K562 (cell line): Measurements from ENCODE around the gene TDRD9. TPM values are rescaled to one million over a fixed set of nuclear protein-coding genes. Genes with fewer than 3 reads are reported as not detected.

Experiments used
- ATAC-seq: fragments of 200-7000 bp; cut with Tn5 transposase; 3 replicates; pipeline ENCODE4 v1.9.1; 2020; ENCODE audit warnings: moderate library complexity
- BruUV-seq: library from RNA; stranded (reverse); fragments of 400-500 nt; replicated peaks from 2 replicates; lab custom pipeline; 2021; lab: Mats Ljungman, UMichigan
- CTCF ChIA-PET: fragments of 300-600 bp; formaldehyde crosslinking; extraction: SDS; loops from one replicate; lab custom pipeline; 2021; ENCODE audit warnings: low intra/inter-chr PET ratio; lab: Yijun Ruan, JAX
- POLR2A ChIA-PET: fragments of 300-600, 350-650 bp; sonication (Branson Sonifier 250); formaldehyde crosslinking; extraction: SDS; loops from one replicate; lab custom pipeline; 2021; ENCODE audit warnings: antibody characterized with exemption, inconsistent platforms; lab: Yijun Ruan, JAX
- DNase-seq, 4 experiments: peaks; one replicate each; pipeline versions ENCODE4 v3.0.0 to v3.0.0-alpha.2; 2011 to 2018; ENCODE audit warnings: low spot score in 3 of 4, mixed read lengths in 3 of 4; ENCODE audit errors: extremely low read depth in 1 of 4
- FAIRE-seq: peaks from 2 replicates; lab custom pipeline; 2011; peaks lifted over from hg19 to GRCh38; lab: Jason Lieb, UNC
- H2AFZ ChIP-seq: 2 replicates; pipeline ENCODE4 v1.6.0; 2011; ENCODE audit warnings: low read depth, low read length, control low read depth, inconsistent platforms
- H3K27ac ChIP-seq: fragments of 200-600 bp; 3 replicates; pipeline ENCODE4 v1.8.0; 2011; ENCODE audit warnings: low read depth, mild to moderate bottlenecking, control low read depth, inconsistent platforms, low read length, moderate library complexity, mixed read lengths; ENCODE audit errors: extremely low read depth
- H3K27me3 ChIP-seq, 2 experiments: fragments of 300-600 bp in 1 of 2; 2 replicates in 1 of 2; 3 replicates in 1 of 2; pipeline versions ENCODE4 v1.6.0 to v1.8.0; 2011; ENCODE audit warnings: inconsistent platforms in 2 of 2, low read length in 2 of 2, mild to moderate bottlenecking in 1 of 2, mixed read lengths in 1 of 2, moderate library complexity in 1 of 2; ENCODE audit not compliant: control insufficient read depth in 2 of 2, insufficient read depth in 2 of 2
- H3K36me3 ChIP-seq: fragments of 300-600 bp; 3 replicates; pipeline ENCODE4 v1.8.0; 2011; ENCODE audit warnings: mild to moderate bottlenecking, low read length, inconsistent platforms; ENCODE audit not compliant: control insufficient read depth, insufficient read depth
- H3K4me1 ChIP-seq, 2 experiments: fragments of 200-600 bp in 1 of 2; replicated peaks in 1 of 2; 2 replicates in 1 of 2; 3 replicates in 1 of 2; pipeline versions ENCODE4 v1.5.1 to v1.8.0; 2011; ENCODE audit warnings: inconsistent platforms in 2 of 2, low read length in 2 of 2, mild to moderate bottlenecking in 1 of 2, mixed read lengths in 1 of 2, moderate library complexity in 1 of 2; ENCODE audit not compliant: control insufficient read depth in 2 of 2, insufficient read depth in 2 of 2
- H3K4me2 ChIP-seq: 2 replicates; pipeline ENCODE4 v1.6.1; 2011; ENCODE audit warnings: low read length, control low read depth, inconsistent platforms, mixed read lengths; ENCODE audit not compliant: insufficient read depth
- H3K4me3 ChIP-seq: fragments of 200-600 bp; sonication (generic), shearing (Covaris generic); 2 replicates; pipeline ENCODE4 v1.5.1; 2016; ENCODE audit warnings: control low read depth, inconsistent platforms
- H3K79me2 ChIP-seq: fragments of 200-600 bp; 3 replicates; pipeline ENCODE4 v1.8.0; 2011; ENCODE audit warnings: low read length, inconsistent platforms; ENCODE audit not compliant: control insufficient read depth, insufficient read depth
- H3K9ac ChIP-seq, 2 experiments: 2 replicates each; pipeline versions ENCODE4 v1.6.0 to v1.6.1; 2011; ENCODE audit warnings: low read depth in 2 of 2, low read length in 2 of 2, control low read depth in 1 of 2, inconsistent platforms in 1 of 2, mild to moderate bottlenecking in 1 of 2, mixed read lengths in 1 of 2; ENCODE audit not compliant: insufficient read depth in 1 of 2
- H3K9me1 ChIP-seq: one replicate; pipeline ENCODE4 v1.6.0; 2011; ENCODE audit warnings: inconsistent platforms, mild to moderate bottlenecking, low read length, moderate library complexity; ENCODE audit not compliant: control insufficient read depth, insufficient read depth
- H3K9me3 ChIP-seq: replicated peaks from 2 replicates; pipeline ENCODE4 v1.5.1; 2011; ENCODE audit warnings: low read depth, low read length, inconsistent platforms; ENCODE audit not compliant: control insufficient read depth, insufficient read depth
- H4K20me1 ChIP-seq: replicated peaks from 2 replicates; pipeline ENCODE4 v1.6.1; 2011; ENCODE audit warnings: low read length, inconsistent platforms, mixed read lengths; ENCODE audit not compliant: control insufficient read depth, insufficient read depth
- BHLHE40 ChIP-seq: IDR thresholded peaks from 2 replicates; pipeline ENCODE4 v1.6.1; 2011; ENCODE audit warnings: low read length, improper control_type of control experiment
- DIDO1 ChIP-seq: fragments of 450-650 bp; IDR thresholded peaks from 2 replicates; pipeline ENCODE4 v1.6.1; 2016; ENCODE audit warnings: low read depth, missing biosample characterization, missing genetic modification characterization
- ESRRB ChIP-seq: fragments of 250-450 bp; sonication (Bioruptor Pico); IDR thresholded peaks from 2 replicates; pipeline ENCODE4 v1.5.0; 2020; ENCODE audit warnings: mild to moderate bottlenecking, moderate library complexity, borderline replicate concordance
- FUS ChIP-seq: fragments of 200-400 bp; formaldehyde crosslinking; optimal IDR thresholded peaks from 2 replicates; pipeline ENCODE3; 2017; ENCODE audit warnings: low read depth, low read length
- JUN ChIP-seq, 2 experiments: sonication (generic) in 1 of 2; formaldehyde crosslinking in 1 of 2; IDR thresholded peaks; 2 replicates each; pipeline versions ENCODE4 v1.6.1 to v1.8.0; 2012 to 2022; ENCODE audit warnings: borderline replicate concordance in 2 of 2, mild to moderate bottlenecking in 2 of 2, improper control_type of control experiment in 1 of 2, low read depth in 1 of 2, low read length in 1 of 2, missing genetic modification reagents in 1 of 2
- L3MBTL2 ChIP-seq: fragments of 450-650 bp; IDR thresholded peaks from 2 replicates; pipeline ENCODE4 v1.6.1; 2016; ENCODE audit warnings: mild to moderate bottlenecking, moderate library complexity
- MBD2 ChIP-seq: sonication (generic); IDR thresholded peaks from 2 replicates; pipeline ENCODE4 v1.6.1; 2016; ENCODE audit warnings: low read depth, borderline replicate concordance
- NFYB ChIP-seq: IDR thresholded peaks from 2 replicates; pipeline ENCODE4 v1.6.1; 2011; ENCODE audit warnings: mild to moderate bottlenecking, moderate library complexity; ENCODE audit not compliant: insufficient read length; ENCODE audit errors: extremely low read depth
- RFX1 ChIP-seq: fragments of 450-650 bp; IDR thresholded peaks from 2 replicates; pipeline ENCODE4 v1.6.1; 2016; ENCODE audit warnings: mild to moderate bottlenecking, moderate library complexity
- RREB1 ChIP-seq: fragments of 250-450 bp; sonication (Bioruptor Pico); IDR thresholded peaks from 2 replicates; pipeline ENCODE4 v1.4.0; 2020
- SMAD4 ChIP-seq: fragments of 250-450 bp; sonication (Bioruptor Pico); conservative IDR thresholded peaks from 2 replicates; pipeline ENCODE4 v1.8.0; 2021; ENCODE audit warnings: inconsistent platforms, mild to moderate bottlenecking, moderate library complexity
- SNIP1 ChIP-seq: fragments of 450-650 bp; IDR thresholded peaks from 2 replicates; pipeline ENCODE4 v1.7.1; 2017; ENCODE audit warnings: low read depth, mild to moderate bottlenecking
- STAT5B ChIP-seq: fragments of 250-450 bp; sonication (Bioruptor Pico); IDR thresholded peaks from 2 replicates; pipeline ENCODE4 v1.8.0; 2021; ENCODE audit warnings: mild to moderate bottlenecking, inconsistent platforms
- TCFL5 ChIP-seq: fragments of 250-450 bp; sonication (Bioruptor Pico); conservative IDR thresholded peaks from 2 replicates; pipeline ENCODE4 v1.6.1; 2021; ENCODE audit warnings: mild to moderate bottlenecking, moderate library complexity, matching md5 sums
- TEAD2 ChIP-seq: fragments of 450-650 bp; IDR thresholded peaks from 2 replicates; pipeline ENCODE4 v1.6.1; 2016; ENCODE audit warnings: missing genetic modification characterization, control low read depth, missing compliant biosample characterization
- TEAD4 ChIP-seq, 2 experiments: sonication (generic) in 1 of 2; formaldehyde crosslinking in 1 of 2; IDR thresholded peaks; 2 replicates each; pipeline versions ENCODE4 v1.6.1 to v1.8.0; 2012 to 2022; ENCODE audit warnings: borderline replicate concordance in 1 of 2, inconsistent platforms in 1 of 2, low read length in 1 of 2, mild to moderate bottlenecking in 1 of 2, missing genetic modification reagents in 1 of 2
- ZFP30 ChIP-seq: fragments of 250-450 bp; sonication (Bioruptor Pico); IDR thresholded peaks from 2 replicates; pipeline ENCODE4 v1.8.0; 2022; ENCODE audit warnings: moderate library complexity, mild to moderate bottlenecking, inconsistent platforms, borderline replicate concordance
- ZNF274 ChIP-seq: IDR thresholded peaks from 2 replicates; pipeline ENCODE4 v1.6.1; 2011; ENCODE audit warnings: low read depth, mild to moderate bottlenecking, low read length, moderate library complexity, borderline replicate concordance
- WGBS: fragments of 100-300 bp; shearing (Covaris generic); methylation state at CpG from one replicate; pipeline ENCODE4 v1.1.6; 2016; ENCODE audit warnings: low coverage, mixed read lengths; ENCODE audit not compliant: insufficient coverage; ENCODE audit errors: missing lambda C conversion rate; 5-methylcytosine and 5-hydroxymethylcytosine counted together
- in situ Hi-C: fragments of 300-500 bp; cut with MboI; formaldehyde crosslinking; loops from 4 replicates; pipeline ENCODE4 v1.15.0; 2018; ENCODE audit warnings: inconsistent platforms, mixed read lengths
- intact Hi-C: fragments of 100-400 bp; cut with micrococcal nuclease; formaldehyde crosslinking; loops from 2 replicates; pipeline ENCODE4 v1.14.2; 2022
- polyA plus RNA-seq, 8 experiments: library from polyadenylated mRNA; depleted of rRNA in 4 of 8; stranded (reverse) in 5 of 8; unstranded in 3 of 8; fragments of >200 nt; fragmentation: Nextera tagmentation in 2 of 8; fragmentation: Illumina TruSeq in 1 of 8; extraction: Ambion mirVana in 2 of 8; extraction: Trizol in 1 of 8; gene quantifications; 2 replicates each; pipeline versions ENCODE4 v1.2.1 to v1.2.3, GENCODE V29; 2011 to 2014; ENCODE audit warnings: inconsistent platforms in 1 of 8, missing spikeins in 1 of 8
- total RNA-seq, 7 experiments: library from RNA; depleted of rRNA in 6 of 7; stranded (reverse); fragments of >200 nt in 6 of 7; fragmentation: Illumina TruSeq in 2 of 7; extraction: Trizol in 2 of 7; gene quantifications; 2 replicates each; pipeline versions ENCODE4 v1.2.1 to v1.2.3, GENCODE V29; 2011 to 2021; ENCODE audit warnings: low replicate concordance in 1 of 7

Gene TDRD9
- total and polyA plus RNA-seq, 9 of the 15 experiments (the other 6 are each of a cell fraction or from before 2014, with no cell fraction given), result 0.04 to 0.14 (median 0.04) TPM; not detected in 5

- TF ChIP-seq TCFL5 (CRISPR knock-in tag), result no peak
- no peak for TF ChIP-seq TEAD2 (tag)
- no peak for TF ChIP-seq FUS
- no peak for TF ChIP-seq ESRRB (CRISPR knock-in tag)
- no peak for TF ChIP-seq JUN (IDR thresholded peaks at IDR 0.05; ENCODE audit: borderline replicate concordance, low read depth, low read length)
- no peak for TF ChIP-seq JUN (CRISPR knock-in tag; IDR thresholded peaks at IDR 0.05; ENCODE audit: borderline replicate concordance)
- TF ChIP-seq DIDO1, result no peak
- TF ChIP-seq SNIP1, result no peak
- TF ChIP-seq SMAD4 (CRISPR knock-in tag), result no peak
- TF ChIP-seq NFYB, result no peak
- no peak for TF ChIP-seq BHLHE40
- no peak for TF ChIP-seq ZFP30 (CRISPR knock-in tag)
Observed at GRCh38 chr14:104019029-104019428, 90.8 kb downstream of the TDRD9 start (continued).

GRCh38 chr14:104019806-104020205 lies 91.5 kb downstream of the TDRD9 start:
- no peaks in the 10 kb centered on the region for H3K9me1 ChIP-seq
- no peak for TF ChIP-seq STAT5B
- TF ChIP-seq TEAD4 (IDR thresholded peaks at IDR 0.05; ENCODE audit: low read length), result no peak
- TF ChIP-seq TEAD4 (CRISPR knock-in tag; IDR thresholded peaks at IDR 0.05; ENCODE audit: borderline replicate concordance), result no peak
- TF ChIP-seq L3MBTL2, result no peak
- no peak for TF ChIP-seq ZNF274
- no peak for TF ChIP-seq RFX1
- TF ChIP-seq RREB1 (CRISPR knock-in tag), result no peak
- TF ChIP-seq MBD2, result no peak

More at GRCh38 chr14:104019806-104020205, 91.5 kb downstream of the TDRD9 start:
- Histone ChIP-seq H3K27ac (no peak overlapping the region), H3K4me1 (no peaks in the 10 kb centered on the region), H3K36me3 (no peaks in the 10 kb centered on the region), H3K9ac (no peak overlapping the region), H3K4me2 (no peak overlapping the region), H4K20me1 (no peaks in the 10 kb centered on the region), H3K4me3 (no peak overlapping the region), H3K9me3 (no peaks in the 10 kb centered on the region), H3K79me2 (no peaks in the 10 kb centered on the region), H2AFZ (no peak overlapping the region), H3K27me3 (peaks cover 0 to 17% of the 10 kb centered on the region in 2 experiments; a peak in 3 of 5 replicates)
- WGBS, result 2% methylated on average over 7 of the region's 7 CpGs
- ATAC-seq, result peak; percentile 62
- no peak for FAIRE-seq
- intact Hi-C loops, result no loop called here
- ChIA-PET CTCF (no interaction called here), POLR2A (no interaction called here)
- no peak for DNase-seq
- BruUV-seq, result no TSS peak
- in situ Hi-C loops, result no loop called here
